Activated effector memory CD4-positive, alpha-beta T cell treated with anti-CD3 and anti-CD28 coated beads, Interleukin-2, amount 50 U/mL, for 16 hours (primary cell): ENCODE measurements around the gene LENG9.
A peak's percentile ranks its signal among the peaks of the same experiment; 100 is the strongest.

Experiments
- DNase-seq: peaks from one replicate; pipeline ENCODE4 v3.0.0-alpha.2; 2020

The LENG9 gene

DNA sequence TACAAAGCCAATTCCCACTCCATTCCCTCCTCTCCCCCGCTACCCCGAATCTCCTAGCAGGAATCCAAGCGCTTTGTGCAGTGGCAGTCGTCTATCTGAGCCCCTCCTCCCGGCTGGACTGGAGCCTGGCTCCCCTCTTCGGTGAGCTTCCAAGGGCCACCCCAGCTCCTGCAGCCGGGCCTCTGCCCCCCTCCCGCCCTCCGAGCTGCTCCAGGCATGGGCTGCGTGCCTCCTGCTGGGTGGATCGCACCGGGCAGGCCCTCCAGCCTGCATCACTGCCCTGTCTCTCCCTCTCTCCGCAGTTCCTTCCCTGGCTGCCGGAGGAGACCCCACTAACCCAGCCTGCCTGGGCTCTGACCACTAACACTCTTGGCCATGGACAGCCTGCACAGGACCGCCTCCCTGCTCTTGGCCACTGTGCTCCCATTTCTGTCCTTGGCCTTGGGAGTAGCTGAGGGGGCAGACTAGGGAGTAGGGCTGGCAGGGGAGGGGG is 27.5 kb downstream of the LENG9 start:
- DNase-seq, result no peak

DNA sequence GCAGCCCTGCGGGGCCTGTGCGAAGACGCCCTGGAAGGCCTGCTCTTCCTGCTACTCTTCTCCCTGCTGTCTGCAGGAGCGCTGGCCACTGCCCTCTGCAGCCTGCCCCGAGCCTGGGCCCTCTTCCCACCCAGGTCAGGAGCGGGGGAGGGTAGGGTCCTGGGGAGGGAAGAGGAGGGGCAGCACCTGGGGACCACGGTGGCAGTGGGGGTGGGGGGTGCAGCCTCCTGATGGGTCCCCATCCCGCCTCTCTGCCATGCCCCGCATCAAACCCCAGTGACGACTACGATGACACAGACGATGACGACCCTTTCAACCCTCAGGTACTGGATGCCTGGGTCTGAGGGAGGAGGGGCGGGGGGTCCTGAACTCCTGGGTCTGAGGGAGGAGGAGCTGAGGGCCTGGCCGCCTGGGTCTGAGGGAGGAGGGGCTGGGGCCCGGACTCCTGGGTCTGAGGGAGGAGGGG is 28.0 kb downstream of the LENG9 start:
- no peak for DNase-seq

- DNase-seq, result no peak
These were observed 28.7 kb downstream of the LENG9 start for GRCh38 chr19:54434873-54435214.

- DNase-seq, result no peak
These were observed 29.3 kb downstream of the LENG9 start for GRCh38 chr19:54434112-54434872.

DNA sequence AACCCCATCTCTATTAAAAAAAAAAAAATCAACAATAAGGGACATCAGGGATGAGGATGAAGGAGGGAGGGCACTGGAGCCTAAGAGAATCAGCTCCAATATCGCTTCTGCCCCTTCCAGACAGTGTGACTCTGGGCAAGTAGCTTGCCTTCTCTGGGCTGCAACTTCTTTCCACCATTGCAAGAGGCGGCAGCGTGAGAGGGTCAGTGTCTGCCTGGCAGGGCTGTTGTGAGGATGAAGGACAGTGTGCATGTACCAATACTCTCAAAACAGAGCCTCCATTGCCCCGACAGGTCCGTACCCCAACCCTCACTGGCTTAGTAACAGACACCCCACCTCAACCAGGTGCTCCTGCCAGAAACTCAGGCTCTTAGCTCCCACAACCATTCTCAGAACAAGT is 29.9 kb downstream of the LENG9 start:
- DNase-seq, result no peak

DNA sequence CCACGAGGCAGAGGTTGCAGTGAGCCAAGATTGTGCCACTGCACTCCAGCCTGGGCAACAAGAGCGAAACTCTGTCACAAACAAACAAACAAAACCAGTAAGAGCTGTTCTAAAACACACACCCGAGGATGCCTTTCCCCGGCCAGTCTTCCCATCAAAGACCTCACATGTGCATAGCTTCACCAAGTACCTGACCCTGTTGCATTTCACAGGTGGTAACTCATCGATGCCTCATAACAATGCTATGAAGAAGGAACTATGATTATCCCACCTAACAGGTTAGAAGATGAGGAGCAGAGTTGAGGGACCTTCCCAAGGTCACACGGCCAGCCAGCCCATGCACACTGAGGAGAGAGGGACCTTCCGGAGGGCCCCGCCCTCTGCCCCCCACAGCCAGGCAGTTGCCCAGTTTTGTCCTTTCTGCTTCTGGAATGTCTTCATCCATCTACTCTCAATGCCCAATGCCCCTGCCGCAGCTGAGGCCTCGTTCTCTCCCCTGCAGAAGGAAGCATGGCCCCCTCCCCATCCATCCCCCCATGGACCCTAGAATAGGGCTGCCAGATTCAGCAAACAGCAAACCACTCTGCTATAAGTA is 31.3 kb downstream of the LENG9 start:
- no peak for DNase-seq

DNA sequence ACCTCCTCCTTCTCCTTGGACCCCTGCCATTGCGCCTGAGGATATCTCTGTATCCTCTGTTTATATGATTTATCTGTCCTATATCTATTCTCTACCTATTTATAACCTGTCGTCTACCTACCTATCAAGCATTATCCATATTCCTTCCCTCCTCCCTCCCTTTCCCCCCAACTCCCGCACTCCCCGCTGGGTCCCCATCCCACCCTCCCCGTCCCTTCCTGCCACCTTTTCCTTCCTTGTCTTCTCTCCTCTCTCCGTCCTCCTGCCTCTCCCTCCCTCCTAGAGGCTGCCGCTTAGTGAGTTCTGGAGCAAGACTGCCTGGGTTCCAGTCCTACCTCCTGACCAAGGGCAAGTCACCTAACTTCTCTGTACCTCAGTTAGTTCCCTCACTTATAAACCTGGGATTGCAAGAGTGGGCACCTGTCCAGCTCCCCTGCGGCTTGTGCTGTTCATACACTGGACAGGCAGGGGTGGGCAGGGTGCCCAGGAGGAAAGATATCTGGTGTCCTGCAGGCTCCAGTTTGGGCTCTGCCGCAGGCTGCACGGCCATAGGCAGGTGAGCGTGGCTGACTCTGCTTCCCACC is 32.2 kb downstream of the LENG9 start:
- no peak for DNase-seq

DNA sequence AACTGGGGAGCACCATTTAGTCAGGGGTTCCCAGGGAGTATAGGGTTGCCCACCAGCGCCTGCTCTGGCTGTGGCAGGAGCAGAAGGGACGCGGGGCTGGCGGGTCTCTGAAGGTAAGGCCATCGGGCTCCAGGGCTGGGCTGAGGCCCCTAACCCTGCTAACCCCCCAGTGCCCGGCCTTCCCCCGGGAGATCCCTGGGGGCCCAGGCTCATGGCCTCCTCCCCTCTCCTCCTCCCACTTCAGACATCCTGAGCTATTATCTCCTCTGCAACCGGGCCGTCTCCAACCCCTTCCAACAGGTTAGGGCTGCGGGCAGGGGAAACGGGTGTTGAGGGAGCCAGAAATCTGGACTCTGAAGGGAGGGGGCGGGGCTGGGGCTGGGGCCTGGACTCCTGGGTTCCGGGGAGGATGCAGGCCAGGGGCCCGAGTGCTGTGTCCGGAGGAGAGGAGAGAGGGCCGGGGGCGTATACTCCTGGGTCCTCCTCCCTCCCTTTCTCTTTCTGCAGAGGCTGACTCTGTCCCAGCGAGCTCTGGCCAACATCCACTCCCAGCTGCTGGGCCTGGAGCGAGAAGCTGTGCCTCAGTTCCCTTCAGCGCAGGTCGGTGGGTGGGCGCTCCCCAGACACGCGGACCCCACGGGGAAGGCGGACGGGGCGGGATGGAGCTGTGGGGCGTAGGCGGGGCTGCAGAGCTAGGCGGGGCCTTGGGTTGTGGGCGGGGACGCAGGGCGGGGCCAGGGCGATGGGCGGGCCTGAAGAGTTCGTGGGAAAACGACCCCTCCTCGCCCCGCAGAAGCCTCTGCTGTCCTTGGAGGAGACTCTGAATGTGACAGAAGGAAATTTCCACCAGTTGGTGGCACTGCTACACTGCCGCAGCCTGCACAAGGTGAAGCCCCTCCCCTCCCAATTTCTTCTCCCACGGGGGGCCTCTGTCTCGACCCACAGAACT is 33.0 kb downstream of the LENG9 start:
- peak; percentile 76 for DNase-seq

GRCh38 chr19:54429545-54430227 is 33.9 kb downstream of the LENG9 start:
- no peak for DNase-seq

DNA sequence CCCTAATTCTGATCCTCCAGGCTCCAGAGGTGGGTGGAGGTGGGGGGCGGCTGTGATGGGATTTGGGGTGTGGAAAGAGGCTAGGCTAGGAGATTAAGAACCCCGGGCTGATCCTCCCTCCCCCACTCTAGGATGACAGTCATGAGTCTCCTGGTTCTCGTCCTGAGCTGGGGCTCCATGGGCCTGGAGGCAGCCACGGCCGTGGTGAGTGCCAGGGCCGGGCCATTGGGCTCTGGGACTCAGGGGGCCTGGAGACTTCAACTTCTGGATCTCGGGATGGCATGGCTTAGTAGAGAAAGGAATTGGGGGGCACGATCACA is 34.4 kb downstream of the LENG9 start:
- no peak for DNase-seq

DNA sequence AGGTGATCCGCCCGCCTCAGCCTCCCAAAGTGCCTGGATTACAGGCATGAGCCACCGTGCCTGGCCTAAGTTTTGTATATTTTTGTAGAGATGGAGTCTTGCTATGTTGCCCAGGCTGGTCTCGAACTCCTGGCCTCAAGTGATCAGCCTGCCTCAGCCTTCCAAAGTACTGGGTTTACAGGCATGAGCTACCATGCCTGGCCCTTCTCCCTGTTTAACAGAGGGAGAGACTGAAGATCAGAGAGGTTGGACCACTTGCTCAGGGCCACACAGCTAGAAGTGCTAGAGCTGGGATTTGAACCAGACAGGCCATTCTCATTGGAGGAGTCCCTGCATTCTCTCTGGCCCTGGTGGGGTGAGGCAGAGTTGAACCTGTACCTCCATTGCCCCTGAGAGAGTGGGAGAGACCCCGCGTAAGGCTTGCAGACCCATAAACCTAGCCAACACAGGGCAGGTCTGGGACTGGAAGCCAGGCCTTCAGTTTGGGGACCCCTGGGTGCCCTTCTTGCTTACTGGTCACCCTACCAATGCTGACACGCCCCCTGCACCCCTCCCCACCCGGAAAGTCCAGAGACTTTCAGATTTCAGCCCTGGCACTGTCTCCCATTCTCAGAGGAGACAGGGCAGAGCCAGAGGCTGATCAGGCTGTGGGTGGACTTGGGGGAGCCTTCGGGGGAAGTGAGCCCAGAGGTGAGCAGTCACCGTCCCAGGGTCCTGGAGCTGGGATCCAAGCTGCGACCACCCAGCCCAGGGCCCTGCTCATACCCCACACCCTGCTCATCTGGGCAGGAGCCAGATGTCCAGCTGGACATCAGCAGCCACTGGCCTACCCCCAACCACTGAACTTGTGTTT is 35.0 kb downstream of the LENG9 start:
- DNase-seq, result no peak

GRCh38 chr19:54427586-54427985 is 36.0 kb downstream of the LENG9 start:
- no peak for DNase-seq

DNA sequence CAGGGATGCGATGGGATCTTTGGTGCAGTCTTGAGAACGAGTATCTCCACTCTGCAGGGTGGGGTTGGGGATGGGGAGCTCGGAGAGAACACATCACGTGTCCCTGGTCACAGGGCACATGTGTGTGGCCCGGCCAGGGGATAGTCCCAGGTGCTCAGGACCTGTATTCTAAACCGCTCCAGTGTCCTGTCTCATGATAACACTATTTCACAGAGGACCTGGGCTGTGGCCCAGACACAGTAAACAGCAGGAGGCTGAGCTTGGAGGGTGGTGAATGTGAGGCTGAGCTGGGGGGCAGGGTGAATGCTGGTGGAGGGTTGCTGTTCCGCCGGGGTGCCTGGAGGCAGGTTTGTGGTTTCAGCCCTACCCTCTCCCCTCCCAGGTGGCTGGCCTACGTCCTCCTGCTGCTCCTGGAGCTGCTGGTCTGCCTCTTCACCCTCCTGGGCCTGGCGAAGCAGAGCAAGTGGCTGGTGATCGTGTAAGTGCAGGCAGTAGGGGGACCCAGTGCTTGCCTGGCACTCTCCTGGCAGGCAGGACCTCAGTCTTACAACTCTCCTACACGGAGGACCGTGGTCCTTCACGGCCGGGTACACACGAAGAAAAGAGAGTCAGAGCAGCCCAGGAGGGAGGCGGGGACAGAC is 37.2 kb downstream of the LENG9 start:
- DNase-seq, result no peak

GRCh38 chr19:54425382-54425723 is 38.2 kb downstream of the LENG9 start:
- no peak for DNase-seq

GRCh38 chr19:54424660-54425381 is 38.8 kb downstream of the LENG9 start:
- DNase-seq, result no peak

DNA sequence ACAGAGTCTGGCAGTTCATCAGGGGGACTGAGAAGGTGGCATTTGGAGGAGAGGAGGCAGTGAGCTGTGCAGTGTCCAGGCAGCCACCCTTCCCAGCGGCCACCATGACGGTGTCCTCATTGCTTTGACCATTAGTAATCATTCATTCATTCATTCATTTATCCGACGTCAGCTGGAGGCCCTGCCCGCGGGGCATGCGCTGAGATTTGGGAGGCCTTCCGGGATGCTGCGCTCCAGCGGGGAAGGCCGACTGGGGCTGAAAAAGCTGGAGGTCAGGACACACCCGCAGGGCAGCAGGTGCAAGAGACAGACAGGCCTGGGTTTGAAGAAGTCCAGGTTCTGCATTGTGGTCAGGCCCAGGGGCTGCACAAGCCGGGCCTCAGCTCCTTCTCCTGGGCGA is 39.4 kb downstream of the LENG9 start:
- DNase-seq, result no peak

DNA sequence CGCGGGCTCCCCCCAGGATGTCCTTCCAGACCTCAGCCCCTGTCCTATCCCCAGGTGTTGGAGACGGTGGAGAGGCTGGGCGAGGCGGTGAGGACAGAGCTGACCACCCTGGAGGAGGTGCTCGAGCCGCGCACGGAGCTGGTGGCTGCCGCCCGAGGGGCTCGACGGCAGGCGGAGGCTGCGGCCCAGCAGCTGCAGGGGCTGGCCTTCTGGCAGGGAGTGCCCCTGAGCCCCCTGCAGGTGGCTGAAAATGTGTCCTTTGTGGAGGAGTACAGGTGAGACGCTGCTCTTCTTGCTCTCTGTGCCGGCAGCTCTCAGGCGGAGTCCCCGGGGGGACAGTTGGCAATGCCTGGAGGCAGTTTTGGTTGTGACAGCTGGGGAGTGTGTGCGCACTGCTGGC is 41.4 kb downstream of the LENG9 start:
- DNase-seq, result no peak

- no peak for DNase-seq
These were observed 42.1 kb downstream of the LENG9 start for GRCh38 chr19:54421521-54421920.

DNA sequence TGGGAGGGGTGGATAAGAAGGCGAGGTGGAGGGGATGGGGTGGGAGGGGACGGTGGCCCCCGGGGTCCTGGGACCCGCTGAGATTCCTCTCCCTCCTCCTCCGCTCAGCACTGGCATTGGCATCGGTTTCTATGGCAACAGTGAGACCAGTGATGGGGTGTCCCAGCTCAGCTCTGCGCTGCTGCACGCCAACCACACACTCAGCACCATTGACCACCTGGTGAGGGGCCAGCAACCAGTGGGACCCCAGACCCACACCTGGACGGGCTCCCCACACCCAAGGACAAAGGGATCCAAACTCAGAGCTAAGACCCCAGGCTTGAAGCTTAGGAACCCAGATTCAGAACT is 42.4 kb downstream of the LENG9 start:
- no peak for DNase-seq

- DNase-seq, result no peak
These were observed 43.0 kb downstream of the LENG9 start for GRCh38 chr19:54420383-54421168.
